ENCODE data around the gene LRRC37A2. TPM values are rescaled to one million over a fixed set of nuclear protein-coding genes. Genes with fewer than 3 reads are reported as not detected.
"Not testable (repeated sequence)": the region's sequence is repeated elsewhere in the genome, so short reads cannot be mapped to it uniquely, and the experiment has no call there.

The LRRC37A2 gene
- 10 to 100 TPM in 3 of 4 donors, 1 to 10 TPM in 1; 8.6 to 24.6 (median 18.0) TPM for total RNA-seq

DNA sequence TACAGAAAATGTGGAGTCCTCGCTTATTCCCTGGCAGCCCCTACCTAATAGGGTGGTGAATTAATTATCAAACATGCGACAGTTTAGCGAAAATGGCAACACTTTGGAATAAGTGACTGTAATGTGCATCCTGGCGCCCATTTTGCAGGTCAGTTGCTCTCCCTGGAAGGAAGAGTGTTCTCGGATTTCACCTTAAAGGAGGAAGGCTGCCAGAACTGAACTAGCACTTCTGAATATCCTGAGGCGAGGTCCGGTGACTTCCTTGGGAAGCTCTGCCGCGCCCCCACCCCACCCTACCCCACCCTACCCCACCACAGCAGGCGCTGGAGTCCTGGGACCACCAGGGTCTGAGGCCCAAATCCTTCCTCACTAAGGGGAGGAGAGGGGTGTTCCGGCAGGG lies at the start of gene LRRC37A2:
Gene LRRC37A2 (plus strand): TSS at position 301 of the 400 bp plus-strand sequence. CDS start 245 bp downstream, outside the sequence.
- H3K27me3 ChIP-seq; DNase-seq (ENCODE audit: low spot score in 2 of 2); H3K27ac ChIP-seq; H3K4me1 ChIP-seq; H3K9me3 ChIP-seq; H3K4me3 ChIP-seq; H3K36me3 ChIP-seq: not testable (repeated sequence)
- whole genome bisulfite sequencing, 2 donors: 93 to 100% methylated on average over 3 to 4 of the region's 11 CpGs

DNA sequence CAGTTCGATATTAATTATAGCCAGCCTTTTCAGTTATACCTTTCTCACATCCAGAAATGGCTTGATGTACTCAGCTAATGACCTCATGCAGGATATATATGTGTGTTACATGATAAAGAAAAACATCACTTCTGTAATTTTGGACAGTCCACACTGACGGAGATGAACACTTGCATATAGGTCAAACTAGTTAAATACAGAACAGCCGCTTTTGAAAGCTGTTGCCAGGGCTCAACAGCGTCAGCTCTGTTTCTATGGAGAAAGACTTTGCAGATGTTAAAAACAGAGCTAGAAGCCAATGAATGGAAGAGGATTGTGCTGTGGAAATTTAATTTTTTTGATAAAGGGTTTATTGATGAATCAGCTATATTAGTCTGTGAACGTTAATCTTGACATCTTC lies 44.6 kb upstream of the LRRC37A2 start:
- not testable (repeated sequence) for H3K4me3 ChIP-seq; H3K9me3 ChIP-seq; H3K36me3 ChIP-seq; DNase-seq (ENCODE audit: low spot score in 2 of 2); H3K4me1 ChIP-seq; H3K27me3 ChIP-seq; H3K27ac ChIP-seq
- WGBS, 2 donors: 66 to 68% methylated on average over 4 of the region's 5 CpGs

DNA sequence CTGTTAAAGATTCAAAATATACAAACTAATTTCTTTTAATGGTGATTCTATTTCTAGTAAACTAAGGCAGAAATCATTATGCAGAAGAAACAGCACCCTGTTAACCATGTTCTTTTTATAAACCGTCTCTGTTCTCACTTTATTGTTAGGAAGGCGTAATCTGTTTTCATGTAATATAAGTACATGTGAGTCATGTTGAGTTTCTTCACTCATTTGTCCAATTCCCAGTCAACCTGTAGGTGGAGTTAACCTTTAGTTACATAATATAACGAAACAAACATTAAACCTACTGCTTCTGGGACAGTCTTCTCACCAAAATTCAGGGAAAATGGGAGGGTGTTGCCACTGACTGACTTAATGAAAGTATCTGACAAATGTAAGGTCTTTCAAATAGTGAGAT lies 37.8 kb upstream of the LRRC37A2 start:
- H3K9me3 ChIP-seq; H3K27ac ChIP-seq; DNase-seq (ENCODE audit: low spot score in 2 of 2); H3K4me1 ChIP-seq; H3K27me3 ChIP-seq; H3K4me3 ChIP-seq; H3K36me3 ChIP-seq: not testable (repeated sequence)
- no CpG with 5 or more reads among the region's 3 CpGs for WGBS, 2 donors

DNA sequence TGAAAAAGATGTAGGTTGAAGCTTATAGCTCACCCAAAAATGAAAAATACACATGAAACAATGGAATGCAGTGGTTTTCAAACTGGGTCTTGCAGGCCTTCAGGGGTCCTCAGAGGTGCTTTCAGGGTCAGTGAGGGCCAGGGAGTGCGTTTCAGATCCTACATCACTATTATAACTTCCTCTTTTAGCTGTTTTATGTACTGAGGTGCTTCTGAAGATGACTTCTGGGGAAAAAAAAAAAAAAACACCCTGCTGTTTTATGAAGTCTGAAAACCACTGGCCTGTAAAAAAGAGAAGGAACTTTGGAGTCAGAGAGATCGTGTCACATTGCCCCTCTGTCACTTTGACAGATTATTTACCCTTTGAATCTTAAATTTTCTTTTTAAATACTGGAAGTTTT lies 36.7 kb upstream of the LRRC37A2 start:
- WGBS, 2 donors: 69 to 79% methylated on average over 2 of the region's 2 CpGs
- H3K4me1 ChIP-seq: not testable (repeated sequence)

DNA sequence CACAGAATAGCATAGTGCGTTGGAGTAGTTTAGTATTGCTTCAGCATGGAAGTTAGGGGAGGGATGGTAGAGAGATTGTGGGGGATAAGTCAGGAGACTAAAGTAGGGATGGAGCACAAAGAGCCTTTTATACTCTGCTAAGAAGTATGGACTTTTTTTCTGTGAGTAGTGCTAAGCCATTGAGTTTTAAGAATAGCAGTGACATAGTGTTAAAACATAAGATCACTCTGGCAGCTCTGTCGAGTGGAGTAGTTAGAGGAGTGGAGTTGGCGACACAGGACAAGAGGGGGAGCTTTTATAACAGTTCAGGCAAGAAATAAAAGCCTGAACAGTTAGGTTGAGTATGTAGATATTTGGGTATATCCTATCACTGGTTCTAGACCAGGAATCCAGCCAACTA lies 33.4 kb upstream of the LRRC37A2 start:
- not testable (repeated sequence) for H3K4me3 ChIP-seq; H3K4me1 ChIP-seq; H3K36me3 ChIP-seq; H3K9me3 ChIP-seq; H3K27ac ChIP-seq; H3K27me3 ChIP-seq; DNase-seq (ENCODE audit: low spot score in 2 of 2)
- 60 to 100% methylated on average over 1 of the region's 3 CpGs for WGBS, 2 donors

More for the DNA sequence above, 36.7 kb upstream of the LRRC37A2 start:
- H3K27me3 ChIP-seq; H3K9me3 ChIP-seq; DNase-seq (ENCODE audit: low spot score in 2 of 2); H3K27ac ChIP-seq; H3K4me3 ChIP-seq; H3K36me3 ChIP-seq: not testable (repeated sequence)

DNA sequence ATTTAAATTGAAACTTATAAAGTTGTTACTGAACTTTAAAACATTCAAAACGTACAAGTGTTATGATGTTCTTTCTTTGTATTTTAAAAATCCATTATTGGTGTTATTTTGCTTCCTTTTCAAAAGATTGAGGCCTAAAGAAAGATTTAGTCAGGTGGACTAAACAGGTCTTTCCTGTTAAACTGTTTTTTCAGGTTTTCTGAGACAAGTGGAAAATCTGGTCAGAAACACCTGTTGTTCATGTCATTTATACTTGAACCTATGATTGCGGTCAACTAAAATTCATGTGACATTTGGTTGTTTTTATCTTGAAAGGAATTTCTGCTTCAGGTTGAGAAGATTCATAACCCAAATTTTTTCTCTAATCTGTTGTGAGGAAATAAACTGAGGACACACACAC lies 31.0 kb upstream of the LRRC37A2 start:
- no CpG with 5 or more reads among the region's 2 CpGs for WGBS, 2 donors

DNA sequence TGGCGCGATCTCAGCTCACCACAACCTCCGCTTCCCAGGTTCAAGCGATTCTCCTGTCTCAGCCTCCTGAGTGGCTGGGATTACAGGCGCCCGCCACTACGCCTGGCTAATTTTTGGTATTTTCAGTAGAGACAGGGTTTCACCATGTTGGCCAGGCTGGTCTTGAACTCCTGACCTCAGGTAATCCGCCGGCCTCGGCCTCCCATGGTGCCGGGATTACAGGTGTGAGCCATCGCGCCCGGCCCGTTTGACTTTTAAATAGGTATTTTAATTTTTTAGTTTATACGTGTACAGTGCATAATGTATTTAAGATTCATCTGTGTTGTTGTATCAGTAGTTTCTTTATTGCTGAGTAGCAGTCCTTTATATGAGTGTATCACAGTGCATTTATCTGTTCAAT lies 20.2 kb upstream of the LRRC37A2 start:
- H3K4me3 ChIP-seq, H3K4me1 ChIP-seq, H3K9me3 ChIP-seq, H3K36me3 ChIP-seq, H3K27ac ChIP-seq, H3K27me3 ChIP-seq: not testable (repeated sequence)
- WGBS, 2 donors: 95 to 96% methylated on average over 12 to 14 of the region's 16 CpGs
- DNase-seq (ENCODE audit: low spot score in 2 of 2): peak in 1 of 2 donors; percentile 12

More for the DNA sequence above, 31.0 kb upstream of the LRRC37A2 start:
- not testable (repeated sequence) for H3K27me3 ChIP-seq; DNase-seq (ENCODE audit: low spot score in 2 of 2); H3K36me3 ChIP-seq; H3K4me1 ChIP-seq; H3K27ac ChIP-seq; H3K4me3 ChIP-seq; H3K9me3 ChIP-seq

DNA sequence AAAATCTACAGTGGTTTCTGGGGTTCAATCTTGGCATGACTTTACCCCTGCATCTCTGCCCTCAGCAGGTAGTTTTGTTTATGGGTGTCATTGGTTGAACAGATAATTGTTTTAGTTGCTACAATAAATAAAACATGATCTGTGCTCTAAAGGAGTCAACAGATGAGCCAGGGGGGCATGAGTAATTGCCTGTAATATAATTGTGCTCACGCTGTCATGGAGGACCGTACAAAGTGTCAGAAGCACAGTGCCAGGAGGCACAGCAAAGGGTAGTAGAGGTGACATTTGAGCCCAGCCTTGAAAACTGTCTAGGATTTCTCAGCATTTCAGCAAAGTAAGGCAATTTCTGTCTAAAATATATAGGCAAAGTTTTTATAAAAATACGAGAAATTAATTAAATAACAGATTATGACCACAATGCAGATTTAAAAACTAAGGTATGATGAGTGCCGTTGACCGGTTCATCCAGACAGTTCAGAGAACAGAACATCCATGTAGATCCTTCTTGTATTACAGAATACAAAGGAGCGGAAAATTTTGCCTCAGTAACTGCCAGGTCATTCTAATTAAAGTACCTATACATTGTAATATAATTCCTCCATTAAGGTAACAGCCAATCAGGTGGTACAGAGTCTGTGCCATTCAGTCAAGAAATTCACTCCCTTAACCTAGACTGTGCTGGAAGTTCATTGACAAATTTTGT lies 12.7 kb upstream of the LRRC37A2 start:
- not testable (repeated sequence) for DNase-seq (ENCODE audit: low spot score in 2 of 2)

DNA sequence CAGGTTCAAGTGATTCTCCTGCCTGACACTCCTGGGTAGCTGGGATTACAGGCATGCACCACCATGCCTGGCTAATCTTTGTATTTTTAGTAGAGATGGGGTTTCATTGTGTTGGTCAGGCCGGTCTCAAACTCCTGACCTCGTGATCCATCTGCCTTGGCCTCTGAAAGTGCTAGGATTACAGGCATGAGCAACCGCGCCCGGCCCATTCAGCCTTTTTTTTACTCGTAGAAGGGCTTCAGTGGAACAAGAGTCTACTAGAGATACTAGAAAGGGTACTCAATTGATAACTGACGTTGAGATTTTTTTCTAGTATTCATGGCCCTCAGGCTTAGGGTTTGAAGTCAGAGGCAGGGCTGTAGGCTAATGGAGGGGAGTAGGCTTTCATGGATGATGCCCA lies 6.4 kb upstream of the LRRC37A2 start:
- not testable (repeated sequence) for H3K27me3 ChIP-seq; H3K9me3 ChIP-seq; H3K4me3 ChIP-seq; H3K27ac ChIP-seq; DNase-seq (ENCODE audit: low spot score in 2 of 2); H3K4me1 ChIP-seq; H3K36me3 ChIP-seq
- 90 to 100% methylated on average over 6 to 7 of the region's 7 CpGs for WGBS, 2 donors

More for the DNA sequence above, 12.7 kb upstream of the LRRC37A2 start:
- H3K27me3 ChIP-seq, H3K4me1 ChIP-seq, H3K9me3 ChIP-seq, H3K4me3 ChIP-seq, H3K27ac ChIP-seq, H3K36me3 ChIP-seq: not testable (repeated sequence)
- WGBS, 2 donors: no CpG with 5 or more reads among the region's 6 CpGs

DNA sequence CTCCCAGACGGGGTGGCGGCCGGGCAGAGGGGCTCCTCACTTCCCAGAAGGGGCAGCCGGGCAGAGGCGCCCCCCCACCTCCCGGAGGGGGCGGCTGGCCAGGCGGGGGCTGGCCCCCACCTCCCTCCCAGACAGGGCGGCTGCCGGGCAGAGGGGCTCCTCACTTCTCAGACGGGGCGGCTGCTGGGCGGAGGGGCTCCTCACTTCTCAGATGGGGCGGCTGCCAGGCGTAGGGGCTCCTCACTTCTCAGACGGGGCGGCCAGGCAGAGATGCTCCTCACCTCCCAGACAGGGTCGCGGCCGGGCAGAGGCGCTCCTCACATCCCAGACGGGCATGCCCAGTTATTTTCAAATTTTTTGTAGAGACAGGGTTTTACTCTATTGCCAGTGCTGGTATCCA lies 22.4 kb downstream of the LRRC37A2 start:
- not testable (repeated sequence) for H3K27me3 ChIP-seq; DNase-seq (ENCODE audit: low spot score in 2 of 2); H3K9me3 ChIP-seq; H3K4me1 ChIP-seq; H3K36me3 ChIP-seq; H3K4me3 ChIP-seq; H3K27ac ChIP-seq
- 94 to 95% methylated on average over 14 to 22 of the region's 22 CpGs for WGBS, 2 donors

DNA sequence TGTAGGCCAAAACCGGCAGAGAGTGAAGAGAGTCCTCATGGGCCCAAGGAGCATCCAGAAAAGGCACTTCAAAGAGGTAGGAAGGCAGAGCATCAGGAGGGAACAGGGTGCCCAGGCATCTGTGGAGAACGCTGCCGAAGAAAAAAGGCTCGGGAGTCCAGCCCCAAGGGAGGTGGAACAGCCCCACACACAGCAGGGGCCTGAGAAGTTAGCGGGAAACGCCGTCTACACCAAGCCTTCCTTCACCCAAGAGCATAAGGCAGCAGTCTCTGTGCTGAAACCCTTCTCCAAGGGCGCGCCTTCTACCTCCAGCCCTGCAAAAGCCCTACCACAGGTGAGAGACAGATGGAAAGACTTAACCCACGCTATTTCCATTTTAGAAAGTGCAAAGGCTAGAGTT lies 36.3 kb downstream of the LRRC37A2 start:
- not testable (repeated sequence) for H3K36me3 ChIP-seq; H3K4me3 ChIP-seq; H3K27ac ChIP-seq; DNase-seq (ENCODE audit: low spot score in 2 of 2); H3K9me3 ChIP-seq; H3K27me3 ChIP-seq; H3K4me1 ChIP-seq
- WGBS, 2 donors: 91 to 92% methylated on average over 9 of the region's 10 CpGs

DNA sequence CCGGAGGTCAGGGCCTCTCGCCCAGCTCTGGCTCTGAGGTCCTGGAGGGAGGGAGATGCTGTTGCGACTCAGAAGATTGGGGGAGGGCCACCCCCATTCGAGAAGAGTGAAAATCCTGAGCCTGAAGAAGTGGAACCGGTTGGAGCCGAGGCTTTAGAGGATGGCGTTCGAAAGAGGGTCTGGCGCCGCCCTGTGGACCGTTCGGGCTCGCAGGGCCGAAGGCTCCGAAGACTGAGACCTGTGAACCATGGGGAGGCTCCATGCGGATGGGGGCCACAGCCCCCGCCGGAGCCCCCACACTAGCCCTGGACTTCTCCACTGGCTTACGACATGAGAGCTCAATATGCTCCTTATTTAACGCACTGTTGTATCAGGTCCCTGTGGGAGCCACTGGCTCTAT lies 46.9 kb downstream of the LRRC37A2 start:
- not testable (repeated sequence) for DNase-seq (ENCODE audit: low spot score in 2 of 2); H3K4me3 ChIP-seq; H3K27ac ChIP-seq; H3K4me1 ChIP-seq; H3K9me3 ChIP-seq; H3K36me3 ChIP-seq; H3K27me3 ChIP-seq
- WGBS, 2 donors: no CpG with 5 or more reads among the region's 20 CpGs

DNA sequence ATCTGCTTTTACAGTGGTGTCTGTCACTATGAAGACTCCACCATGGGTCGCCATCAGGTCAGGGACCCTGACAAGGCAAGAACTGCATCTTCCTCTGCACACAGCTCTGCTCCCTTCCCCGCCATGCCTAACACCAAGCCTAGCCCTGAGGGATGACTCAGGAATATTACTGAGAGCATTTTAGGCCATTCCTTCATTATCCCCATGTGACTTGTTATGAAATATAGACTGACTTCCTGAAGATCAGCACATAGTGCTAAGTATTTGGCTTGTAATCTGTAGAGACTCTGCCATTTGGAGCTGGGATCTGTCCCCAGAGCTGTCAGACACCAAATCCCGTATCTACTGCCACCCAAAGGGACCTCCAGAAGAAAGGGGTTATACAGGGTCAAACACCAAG lies 47.8 kb downstream of the LRRC37A2 start:
- not testable (repeated sequence) for H3K36me3 ChIP-seq; H3K4me3 ChIP-seq; H3K9me3 ChIP-seq; H3K27me3 ChIP-seq; DNase-seq (ENCODE audit: low spot score in 2 of 2); H3K27ac ChIP-seq; H3K4me1 ChIP-seq
- no CpG with 5 or more reads among the region's 3 CpGs for WGBS, 2 donors

DNA sequence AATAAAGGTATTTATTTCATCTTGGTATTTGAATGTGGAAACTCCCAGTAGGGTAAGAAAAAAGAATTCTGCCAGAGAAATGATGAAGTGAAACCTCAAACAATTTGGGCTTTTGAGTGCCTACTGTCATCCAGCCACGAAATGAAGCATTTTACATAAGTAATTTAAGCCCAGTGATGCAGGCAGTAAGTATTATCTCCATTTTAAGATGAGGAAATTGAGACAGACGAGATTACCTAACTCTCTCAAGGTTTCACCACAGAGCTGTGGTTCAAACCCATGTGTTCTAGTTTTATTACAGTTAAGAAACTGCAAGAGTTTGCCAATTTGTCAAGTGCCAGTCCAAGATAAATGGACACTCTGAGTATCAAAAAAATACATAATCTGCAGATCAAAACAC lies 54.0 kb downstream of the LRRC37A2 start:
- not testable (repeated sequence) for H3K27me3 ChIP-seq; H3K27ac ChIP-seq; H3K4me3 ChIP-seq; DNase-seq (ENCODE audit: low spot score in 2 of 2); H3K9me3 ChIP-seq; H3K36me3 ChIP-seq; H3K4me1 ChIP-seq
- no CpG with 5 or more reads among the region's 2 CpGs for WGBS, 2 donors

All from tibial nerve (tissue), 4 donors.